ENCODE data around the gene DNMT1.

Gene DNMT1

DNA sequence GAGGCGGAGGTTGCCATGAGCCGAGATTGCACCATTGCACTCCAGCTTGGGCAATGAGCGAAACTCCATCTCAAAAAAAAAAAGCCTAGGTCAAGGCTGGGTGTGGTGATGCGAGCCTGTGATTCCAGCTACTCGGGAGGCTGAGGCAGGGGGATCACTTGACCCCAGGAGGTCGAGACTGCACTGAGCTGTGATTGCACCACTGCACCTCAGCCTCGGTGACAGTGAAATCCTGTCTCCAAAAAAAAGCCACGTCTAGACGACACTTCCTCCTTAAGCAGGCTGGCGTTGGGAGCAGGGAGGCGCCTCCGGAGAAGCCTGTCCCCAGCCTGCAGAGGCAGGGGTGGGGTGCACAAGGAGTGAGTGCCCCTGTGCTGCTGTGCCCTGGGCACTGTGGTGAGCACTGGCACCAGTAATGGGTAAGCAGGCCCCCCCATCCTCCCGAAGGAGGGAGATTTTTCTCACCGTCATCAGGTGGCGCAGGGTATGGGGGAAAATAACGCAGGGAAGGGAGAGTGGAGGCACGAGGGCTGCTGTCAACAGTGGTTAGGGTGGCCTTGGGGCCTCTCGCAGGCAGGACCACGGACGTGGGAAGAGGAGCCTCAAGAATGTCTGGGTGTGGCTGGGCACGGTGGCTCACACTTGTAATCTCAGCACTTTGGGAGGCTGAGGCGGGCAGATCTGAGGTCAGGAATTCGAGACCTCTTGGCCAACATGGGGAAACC, 82.6 kb downstream of the DNMT1 start:
- POLR2A ChIA-PET (ENCODE audit: low non-redundant PET): interaction anchor here (0.7 kb wide), 1 partner anchor 221 kb away, joined by 4 read pairs; the partner anchor contains the start of gene RAVER1
- no peak for DNase-seq (ENCODE audit: low spot score)
- TF ChIP-seq, protein P1, sequence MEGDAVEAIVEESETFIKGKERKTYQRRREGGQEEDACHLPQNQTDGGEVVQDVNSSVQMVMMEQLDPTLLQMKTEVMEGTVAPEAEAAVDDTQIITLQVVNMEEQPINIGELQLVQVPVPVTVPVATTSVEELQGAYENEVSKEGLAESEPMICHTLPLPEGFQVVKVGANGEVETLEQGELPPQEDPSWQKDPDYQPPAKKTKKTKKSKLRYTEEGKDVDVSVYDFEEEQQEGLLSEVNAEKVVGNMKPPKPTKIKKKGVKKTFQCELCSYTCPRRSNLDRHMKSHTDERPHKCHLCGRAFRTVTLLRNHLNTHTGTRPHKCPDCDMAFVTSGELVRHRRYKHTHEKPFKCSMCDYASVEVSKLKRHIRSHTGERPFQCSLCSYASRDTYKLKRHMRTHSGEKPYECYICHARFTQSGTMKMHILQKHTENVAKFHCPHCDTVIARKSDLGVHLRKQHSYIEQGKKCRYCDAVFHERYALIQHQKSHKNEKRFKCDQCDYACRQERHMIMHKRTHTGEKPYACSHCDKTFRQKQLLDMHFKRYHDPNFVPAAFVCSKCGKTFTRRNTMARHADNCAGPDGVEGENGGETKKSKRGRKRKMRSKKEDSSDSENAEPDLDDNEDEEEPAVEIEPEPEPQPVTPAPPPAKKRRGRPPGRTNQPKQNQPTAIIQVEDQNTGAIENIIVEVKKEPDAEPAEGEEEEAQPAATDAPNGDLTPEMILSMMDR (conservative IDR thresholded peaks at IDR 0.05; ENCODE audit: low read depth): no peak
- H3K27ac ChIP-seq: peak overlapping the region; percentile 73
- CTCF ChIA-PET: interaction anchor here (0.6 to 0.7 kb wide), 3 partner anchors 18 to 284 kb away, joined by 3 to 4 read pairs (median 3); no protein-coding TSS in a partner anchor

DNA sequence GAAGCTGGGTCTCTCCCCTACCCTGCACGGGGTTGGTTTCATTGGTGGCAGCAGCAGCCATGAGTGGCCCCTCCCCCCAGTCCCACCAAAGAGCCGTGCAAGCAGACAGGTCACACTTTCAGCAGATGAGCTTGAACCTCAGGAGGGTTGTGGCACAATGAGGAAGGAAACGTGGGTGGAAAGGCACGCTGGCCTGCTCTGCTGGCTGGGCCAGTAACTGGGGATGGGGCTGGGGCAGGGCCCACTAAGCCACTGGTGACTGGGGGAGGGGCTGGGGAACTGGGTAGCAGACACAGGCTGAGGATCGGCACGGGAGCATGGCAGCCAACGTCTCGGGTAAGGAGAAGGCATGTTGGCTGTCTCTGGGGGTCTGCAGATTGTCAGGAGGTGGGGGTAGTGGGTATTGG, 83.3 kb downstream of the DNMT1 start, which contains the start of gene P2RY11:
Gene P2RY11, plus strand, starts transcription at position 289 of the 407 bp plus-strand sequence. Its CDS starts 29 bp downstream, at position 318.
- CTCF ChIA-PET: interaction anchor here (0.6 kb wide), 1 partner anchor 180 kb away, joined by 3 read pairs; no protein-coding TSS in a partner anchor
- POLR2A ChIA-PET (ENCODE audit: low non-redundant PET): interaction anchor here (0.7 kb wide), 1 partner anchor 222 kb away, joined by 4 read pairs; the partner anchor contains the start of gene RAVER1
- TF ChIP-seq, protein P1 (conservative IDR thresholded peaks at IDR 0.05; ENCODE audit: low read depth): no peak
- peak within 1 kb of the TSS; percentile 73 for H3K27ac ChIP-seq
- no peak for DNase-seq (ENCODE audit: low spot score)

DNA sequence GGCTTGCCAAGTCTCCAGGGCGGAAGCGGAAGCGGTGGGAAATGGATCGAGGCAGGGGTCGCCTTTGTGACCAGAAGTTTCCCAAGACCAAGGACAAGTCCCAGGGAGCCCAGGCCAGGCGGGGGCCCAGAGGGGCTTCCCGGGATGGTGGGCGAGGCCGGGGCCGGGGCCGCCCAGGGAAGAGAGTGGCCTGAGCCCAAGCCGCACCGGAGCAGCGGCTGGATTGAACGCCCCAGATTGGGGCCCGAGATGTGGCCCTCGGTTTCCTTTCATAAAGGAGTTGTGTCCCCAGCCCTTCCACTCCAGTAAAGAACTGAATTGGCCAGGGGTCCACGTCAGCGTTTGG, 83.8 kb downstream of the DNMT1 start:
- peak overlapping the region; percentile 73 for H3K27ac ChIP-seq
- no peak for DNase-seq (ENCODE audit: low spot score)
- ChIA-PET POLR2A (ENCODE audit: low non-redundant PET) (no interaction called here), CTCF (no interaction called here)
- TF ChIP-seq, protein P1 (conservative IDR thresholded peaks at IDR 0.05; ENCODE audit: low read depth): no peak

DNA sequence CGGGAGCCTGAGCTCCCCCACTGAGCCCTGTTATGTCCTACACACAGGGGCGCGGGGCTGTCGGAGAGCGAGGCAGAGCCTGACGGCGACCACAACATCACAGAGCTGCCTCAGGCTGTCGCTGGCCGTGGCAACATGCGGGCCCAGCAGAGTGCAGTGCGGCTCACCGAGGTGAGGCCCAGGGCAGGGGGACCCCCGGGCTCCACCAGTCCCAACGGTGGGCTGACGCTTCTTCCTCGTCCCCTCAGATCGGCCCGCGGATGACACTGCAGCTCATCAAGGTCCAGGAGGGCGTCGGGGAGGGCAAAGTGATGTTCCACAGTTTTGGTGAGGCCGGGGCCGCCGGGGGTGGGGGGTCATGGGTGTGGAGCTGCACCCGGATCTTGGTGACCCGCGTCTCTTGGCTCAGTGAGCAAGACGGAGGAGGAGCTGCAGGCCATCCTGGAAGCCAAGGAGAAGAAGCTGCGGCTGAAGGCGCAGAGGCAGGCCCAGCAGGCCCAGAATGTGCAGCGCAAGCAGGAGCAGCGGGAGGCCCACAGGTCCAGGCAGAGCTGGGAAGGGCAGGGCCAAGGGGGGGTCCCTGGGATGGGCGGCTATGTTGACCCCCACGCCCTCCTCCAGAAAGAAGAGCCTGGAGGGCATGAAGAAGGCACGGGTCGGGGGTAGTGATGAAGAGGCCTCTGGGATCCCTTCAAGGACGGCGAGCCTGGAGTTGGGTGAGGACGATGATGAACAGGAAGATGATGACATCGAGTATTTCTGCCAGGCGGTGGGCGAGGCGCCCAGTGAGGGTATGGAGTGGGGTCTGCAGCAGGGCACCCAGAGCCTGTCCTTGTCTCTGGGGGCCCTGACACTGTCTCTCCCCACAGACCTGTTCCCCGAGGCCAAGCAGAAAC, 84.4 kb downstream of the DNMT1 start:
- H3K27ac ChIP-seq: peak overlapping the region; percentile 73
- TF ChIP-seq, protein P1 (conservative IDR thresholded peaks at IDR 0.05; ENCODE audit: low read depth): no peak
- ChIA-PET CTCF (interaction anchor here (0.6 kb wide), 1 partner anchor 10 kb away, joined by 7 read pairs; no protein-coding TSS in a partner anchor), POLR2A (ENCODE audit: low non-redundant PET) (no interaction called here)
- no peak for DNase-seq (ENCODE audit: low spot score)

DNA sequence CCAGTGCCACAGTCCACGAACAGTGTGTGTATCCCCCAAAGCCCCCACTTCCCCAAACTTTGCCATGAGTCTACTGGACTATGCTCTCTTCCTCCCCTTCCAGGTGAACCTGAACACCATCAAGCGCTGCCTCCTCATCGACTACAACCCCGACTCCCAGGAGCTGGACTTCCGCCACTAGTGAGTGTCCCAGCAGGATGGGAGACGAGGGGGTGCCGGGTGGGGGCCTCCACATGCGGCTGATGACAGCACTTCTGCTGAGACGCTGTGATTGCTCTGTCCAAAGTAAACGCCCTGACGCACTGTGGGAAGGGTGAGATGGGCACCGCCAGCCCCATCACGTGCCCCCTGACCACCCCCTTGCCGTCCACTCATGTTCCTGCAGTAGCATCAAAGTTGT, 85.2 kb downstream of the DNMT1 start:
- POLR2A ChIA-PET (ENCODE audit: low non-redundant PET): no interaction called here

More for the DNA sequence above, 85.2 kb downstream of the DNMT1 start:
- no peak overlapping the region; the same call in 1 of the 2 replicates for H3K27ac ChIP-seq
- no peak for DNase-seq (ENCODE audit: low spot score)
- CTCF ChIA-PET: interaction anchor here (0.6 kb wide), 1 partner anchor 11 kb away, joined by 7 read pairs; no protein-coding TSS in a partner anchor
- TF ChIP-seq, protein P1 (conservative IDR thresholded peaks at IDR 0.05; ENCODE audit: low read depth): no peak

Data from RWPE1 (cell line).